DOHH2 (cell line): Measurements from ENCODE around the gene ZNF514.

ENCODE experiments used
- H3F3A ChIP-seq: fragments of 200-600 bp; sonication (generic), shearing (Covaris generic); 2 replicates; pipeline ENCODE4 v1.6.0; 2016; ENCODE audit warnings: antibody characterized with exemption, mild to moderate bottlenecking; ENCODE audit not compliant: control insufficient read depth, insufficient read depth
- H3K27ac ChIP-seq: fragments of 200-600 bp; sonication (generic); 2 replicates; pipeline ENCODE4 v1.5.1; 2014; ENCODE audit warnings: low read depth, mild to moderate bottlenecking, low read length, moderate library complexity
- H3K27me3 ChIP-seq: fragments of 200-600 bp; sonication (generic); 2 replicates; pipeline ENCODE4 v1.6.1; 2014; ENCODE audit warnings: mild to moderate bottlenecking, low read length, mixed read lengths; ENCODE audit not compliant: control insufficient read depth
- H3K36me3 ChIP-seq: fragments of 200-600 bp; sonication (generic); 2 replicates; pipeline ENCODE4 v1.6.1; 2014; ENCODE audit warnings: mild to moderate bottlenecking, low read length, moderate library complexity, mixed read lengths; ENCODE audit not compliant: control insufficient read depth
- H3K4me1 ChIP-seq: fragments of 200-600 bp; sonication (generic); 2 replicates; pipeline ENCODE4 v1.6.1; 2014; ENCODE audit warnings: mild to moderate bottlenecking, low read length, mixed read lengths; ENCODE audit not compliant: control insufficient read depth
- H3K4me2 ChIP-seq: fragments of 200-600 bp; sonication (generic); 2 replicates; pipeline ENCODE4 v1.6.0; 2014; ENCODE audit warnings: mild to moderate bottlenecking, low read length, moderate library complexity
- H3K4me3 ChIP-seq: fragments of 200-600 bp; sonication (generic); 2 replicates; pipeline ENCODE4 v1.5.1; 2014; ENCODE audit warnings: mild to moderate bottlenecking, low read length, mixed read lengths
- H3K79me2 ChIP-seq: fragments of 200-600 bp; sonication (generic); 2 replicates; pipeline ENCODE4 v1.6.1; 2014; ENCODE audit warnings: mild to moderate bottlenecking, low read length, mixed read lengths; ENCODE audit not compliant: control insufficient read depth
- H3K9me2 ChIP-seq: fragments of 200-600 bp; sonication (generic); replicated peaks from 2 replicates; pipeline ENCODE4 v1.6.1; 2014; ENCODE audit warnings: mild to moderate bottlenecking, low read length, mixed read lengths; ENCODE audit not compliant: control insufficient read depth
- H3K9me3 ChIP-seq: fragments of 200-600 bp; sonication (generic); 2 replicates; pipeline ENCODE4 v1.6.1; 2014; ENCODE audit warnings: antibody characterized with exemption, low read length, mixed read lengths; ENCODE audit not compliant: control insufficient read depth, insufficient read depth
- H4K20me1 ChIP-seq: fragments of 200-600 bp; sonication (generic); 2 replicates; pipeline ENCODE4 v1.6.0; 2014; ENCODE audit warnings: low read depth, mild to moderate bottlenecking, antibody characterized with exemption, low read length, moderate library complexity; ENCODE audit not compliant: control insufficient read depth, insufficient read depth
- EZH2phosphoT487 ChIP-seq: fragments of 200-600 bp; sonication (generic); IDR thresholded peaks from 2 replicates; pipeline ENCODE4 v1.6.1; 2017; ENCODE audit warnings: borderline replicate concordance, mild to moderate bottlenecking, antibody characterized with exemption, low read length, moderate library complexity, mixed read lengths
- TF ChIP-seq, protein P1 (sequence below): fragments of 200-600 bp; sonication (generic); IDR thresholded peaks from one replicate; pipeline ENCODE4 v1.5.1; 2014; ENCODE audit warnings: antibody characterized with exemption, mild to moderate bottlenecking, low read depth, low read length; ENCODE audit not compliant: poor library complexity, severe bottlenecking

ZNF514 gene

DNA sequence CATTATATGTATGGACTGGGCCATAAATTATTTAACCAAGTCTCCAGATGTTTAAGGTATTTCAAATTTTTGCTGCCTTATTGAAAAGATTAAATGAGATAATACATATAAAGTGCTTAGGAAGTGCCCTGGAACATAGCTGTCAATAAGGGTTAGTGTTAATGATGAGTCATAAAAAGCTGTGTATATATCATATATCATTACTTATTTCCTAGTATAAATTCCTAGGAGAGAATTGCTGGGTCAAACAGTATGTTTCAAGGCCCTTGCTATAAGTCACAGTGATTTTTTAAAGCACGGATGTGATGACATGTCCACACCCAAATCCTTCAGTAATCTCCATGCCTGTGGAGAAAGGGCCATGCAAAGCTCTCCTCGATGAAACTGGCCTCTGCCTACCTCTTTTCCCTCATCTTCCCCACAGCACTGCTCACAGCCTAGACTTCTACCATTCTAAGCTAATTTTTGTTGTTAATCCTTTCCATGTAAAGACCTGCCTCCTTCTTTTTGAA is 14.4 kb upstream of the ZNF514 start:
- no peaks in the 10 kb centered on the region for H3F3A ChIP-seq
- H3K9me3 ChIP-seq, result no peaks in the 10 kb centered on the region
- H3K36me3 ChIP-seq, result no peaks in the 10 kb centered on the region
- TF ChIP-seq, protein P1, sequence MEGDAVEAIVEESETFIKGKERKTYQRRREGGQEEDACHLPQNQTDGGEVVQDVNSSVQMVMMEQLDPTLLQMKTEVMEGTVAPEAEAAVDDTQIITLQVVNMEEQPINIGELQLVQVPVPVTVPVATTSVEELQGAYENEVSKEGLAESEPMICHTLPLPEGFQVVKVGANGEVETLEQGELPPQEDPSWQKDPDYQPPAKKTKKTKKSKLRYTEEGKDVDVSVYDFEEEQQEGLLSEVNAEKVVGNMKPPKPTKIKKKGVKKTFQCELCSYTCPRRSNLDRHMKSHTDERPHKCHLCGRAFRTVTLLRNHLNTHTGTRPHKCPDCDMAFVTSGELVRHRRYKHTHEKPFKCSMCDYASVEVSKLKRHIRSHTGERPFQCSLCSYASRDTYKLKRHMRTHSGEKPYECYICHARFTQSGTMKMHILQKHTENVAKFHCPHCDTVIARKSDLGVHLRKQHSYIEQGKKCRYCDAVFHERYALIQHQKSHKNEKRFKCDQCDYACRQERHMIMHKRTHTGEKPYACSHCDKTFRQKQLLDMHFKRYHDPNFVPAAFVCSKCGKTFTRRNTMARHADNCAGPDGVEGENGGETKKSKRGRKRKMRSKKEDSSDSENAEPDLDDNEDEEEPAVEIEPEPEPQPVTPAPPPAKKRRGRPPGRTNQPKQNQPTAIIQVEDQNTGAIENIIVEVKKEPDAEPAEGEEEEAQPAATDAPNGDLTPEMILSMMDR, result no peak
- TF ChIP-seq EZH2phosphoT487, result no peak
- H3K27me3 ChIP-seq, result no peaks in the 10 kb centered on the region
- H4K20me1 ChIP-seq, result no peaks in the 10 kb centered on the region
- H3K79me2 ChIP-seq, result no peaks in the 10 kb centered on the region
- H3K4me3 ChIP-seq, result no peak overlapping the region
- H3K4me2 ChIP-seq, result no peak overlapping the region
- H3K9me2 ChIP-seq, result no peaks in the 10 kb centered on the region
- no peak overlapping the region for H3K27ac ChIP-seq
- H3K4me1 ChIP-seq, result no peaks in the 10 kb centered on the region

DNA sequence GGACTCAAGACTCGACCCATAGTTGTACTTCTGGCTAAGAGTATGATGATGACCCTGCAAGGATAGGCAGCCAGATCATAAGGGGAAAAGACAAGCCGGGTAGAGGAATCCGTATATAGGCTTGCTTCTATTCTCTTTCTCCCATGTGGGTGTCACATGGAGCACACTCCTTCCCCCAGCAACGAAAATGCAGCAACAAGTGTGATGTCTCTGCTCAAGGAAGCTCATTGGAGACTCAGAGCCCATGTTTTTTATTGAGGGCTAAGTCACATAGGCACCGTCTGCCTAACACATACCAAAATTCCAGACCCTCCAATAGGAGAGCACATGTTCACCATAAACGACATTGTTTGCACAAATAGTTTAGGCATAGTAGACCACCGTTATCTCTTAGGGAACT is 12.3 kb upstream of the ZNF514 start:
- H3K27me3 ChIP-seq, result no peaks in the 10 kb centered on the region
- H3K4me1 ChIP-seq, result peaks cover under 1% of the 10 kb centered on the region
- no peaks in the 10 kb centered on the region for H4K20me1 ChIP-seq
- no peak overlapping the region for H3K27ac ChIP-seq
- H3K9me3 ChIP-seq, result no peaks in the 10 kb centered on the region
- no peaks in the 10 kb centered on the region for H3F3A ChIP-seq
- TF ChIP-seq EZH2phosphoT487, result no peak
- TF ChIP-seq, protein P1, result no peak
- no peak overlapping the region for H3K4me2 ChIP-seq
- H3K4me3 ChIP-seq, result no peak overlapping the region
- no peaks in the 10 kb centered on the region for H3K9me2 ChIP-seq
- H3K79me2 ChIP-seq, result peaks cover 5% of the 10 kb centered on the region
- no peaks in the 10 kb centered on the region for H3K36me3 ChIP-seq

DNA sequence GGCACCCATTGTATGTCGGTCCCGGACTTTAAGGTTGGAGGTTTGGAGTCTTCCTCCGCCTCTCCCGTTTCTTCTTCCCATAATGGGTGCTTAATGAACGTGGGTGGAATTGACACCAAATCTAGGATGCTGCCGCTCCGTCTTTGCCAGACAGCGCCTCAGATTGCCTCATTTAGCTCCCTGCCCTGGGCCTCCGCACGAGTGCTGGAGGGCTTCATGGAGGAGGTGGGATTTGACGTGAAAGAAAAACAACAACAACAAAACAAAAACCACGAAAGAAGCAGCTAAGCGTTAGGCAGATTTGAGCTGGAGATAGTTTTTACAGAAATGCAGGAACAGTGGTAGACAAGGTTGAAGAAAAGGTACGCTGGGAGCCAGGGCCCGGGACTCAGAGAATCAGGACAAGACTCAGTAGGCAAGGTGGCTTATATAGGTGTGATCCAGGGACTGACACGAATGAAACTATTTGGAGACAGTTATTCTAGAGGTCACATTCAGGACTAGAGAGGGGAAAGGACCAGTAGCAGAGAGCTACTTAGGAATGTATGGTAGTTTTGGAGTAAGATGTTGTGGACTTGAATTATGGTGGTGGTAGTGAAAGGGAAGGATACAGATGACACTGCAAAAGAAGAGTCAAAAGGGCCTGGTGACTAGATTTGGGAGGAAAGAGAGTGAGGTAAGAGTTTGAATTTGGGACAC is 6.6 kb upstream of the ZNF514 start:
- Histone ChIP-seq H3K4me2 (peak overlapping the region; percentile 96), H3F3A (0 out of 2 replicates have a peak, but pooled peaks cover 2% of the 10 kb centered on the region), H3K36me3 (peaks cover 6% of the 10 kb centered on the region; the same call in 1 of the 2 replicates), H3K4me1 (peaks cover 22% of the 10 kb centered on the region), H3K27ac (no peak overlapping the region), H3K27me3 (no peaks in the 10 kb centered on the region), H3K79me2 (peaks cover 35% of the 10 kb centered on the region), H3K4me3 (peak overlapping the region; percentile 98), H3K9me3 (no peaks in the 10 kb centered on the region), H3K9me2 (no peaks in the 10 kb centered on the region), H4K20me1 (no peaks in the 10 kb centered on the region)
- TF ChIP-seq, protein P1, result no peak
- TF ChIP-seq EZH2phosphoT487, result no peak
